ENCODE data around the gene SFXN5.

Gene SFXN5

DNA sequence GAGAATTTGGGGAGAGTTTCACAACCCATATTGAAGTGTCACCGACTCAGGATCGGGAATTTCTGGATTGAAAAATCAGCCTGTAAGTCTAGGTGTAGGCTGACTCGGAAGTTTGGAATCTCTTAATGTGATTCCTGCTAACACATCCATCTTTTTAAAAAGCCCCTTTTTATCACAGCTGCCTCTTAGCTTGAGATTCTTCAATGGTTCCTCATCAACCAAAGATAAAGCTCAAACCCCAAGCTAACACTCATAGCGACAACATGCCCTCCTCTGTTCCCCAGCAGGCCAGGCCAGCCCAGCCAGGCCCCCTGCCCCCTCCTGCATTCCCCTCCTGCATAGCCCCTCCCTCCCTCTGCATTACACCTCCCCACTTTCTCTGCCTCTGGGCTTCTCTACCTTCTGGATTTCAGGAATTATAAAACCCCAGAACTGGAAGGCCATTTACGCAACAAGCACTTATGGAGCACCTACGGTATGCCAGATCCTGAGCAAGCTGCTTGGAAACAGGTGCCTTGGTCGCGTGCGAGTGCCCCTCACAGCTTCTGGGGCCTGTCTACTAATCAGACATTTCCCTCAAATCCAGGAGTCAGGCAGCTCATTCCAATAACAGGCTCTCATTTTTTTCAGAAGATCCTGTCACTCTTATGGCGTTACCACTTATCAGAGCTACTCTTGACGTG, 90.8 kb downstream of the SFXN5 start:
- DNase-seq (ENCODE audit: low read depth in 4 of 4, low spot score in 1 of 4): no peak

DNA sequence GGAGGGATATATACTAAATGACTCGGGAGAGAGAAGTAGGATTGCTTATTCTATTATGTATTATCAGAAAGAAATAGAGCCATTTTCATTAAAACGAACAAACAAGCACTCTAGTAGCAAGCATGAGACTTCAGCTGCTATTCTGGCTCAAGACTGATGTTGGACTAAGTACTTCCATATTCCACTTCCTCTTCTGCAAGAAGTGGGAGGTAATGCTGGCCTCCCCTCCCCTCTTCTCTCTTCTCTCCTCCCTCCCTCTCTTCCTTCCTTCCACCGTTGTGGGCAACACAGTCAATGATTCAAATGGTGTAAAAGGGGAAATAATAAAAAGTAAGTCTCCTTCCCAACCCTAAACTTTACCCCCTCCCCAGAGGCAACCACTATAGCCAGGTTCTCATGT, 91.6 kb downstream of the SFXN5 start:
- DNase-seq (ENCODE audit: low read depth in 4 of 4, low spot score in 1 of 4): no peak

DNA sequence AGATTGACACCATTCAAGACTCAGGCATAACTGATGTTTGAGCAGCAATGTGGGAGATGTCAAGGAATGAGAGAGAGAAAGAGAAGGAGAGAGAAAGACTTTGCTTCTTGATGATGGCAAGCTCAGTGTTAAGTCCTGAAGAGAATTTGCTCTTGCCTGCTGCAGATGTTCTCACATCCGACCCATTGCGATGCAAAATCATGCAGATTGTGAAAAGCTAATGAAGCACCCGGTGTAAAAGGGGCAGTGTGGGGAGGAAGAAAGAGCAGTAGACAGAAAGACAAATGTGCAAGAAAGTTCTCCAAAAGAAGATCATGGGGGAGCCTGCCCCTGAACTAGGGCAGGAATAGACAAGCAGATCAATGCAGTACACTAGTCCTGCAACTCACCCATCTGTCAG, 96.5 kb downstream of the SFXN5 start:
- no peak for DNase-seq (ENCODE audit: low read depth in 4 of 4, low spot score in 1 of 4)

DNA sequence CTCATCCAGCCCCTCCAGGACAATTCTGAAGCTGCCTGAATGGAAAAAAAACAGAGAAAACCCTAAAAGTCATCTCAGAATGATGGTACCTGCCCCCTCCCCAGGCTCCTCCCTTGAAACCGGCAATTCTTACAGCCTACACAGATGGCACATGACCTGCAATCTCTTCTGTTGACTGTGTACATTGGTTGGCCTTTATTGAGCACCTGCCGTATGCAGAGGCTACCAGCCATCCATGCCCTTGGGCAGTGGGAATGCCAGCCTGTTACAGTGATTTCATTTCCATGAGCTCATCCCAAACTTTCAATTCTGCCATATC, 97.1 kb downstream of the SFXN5 start:
- no peak for DNase-seq (ENCODE audit: low read depth in 4 of 4, low spot score in 1 of 4)

DNA sequence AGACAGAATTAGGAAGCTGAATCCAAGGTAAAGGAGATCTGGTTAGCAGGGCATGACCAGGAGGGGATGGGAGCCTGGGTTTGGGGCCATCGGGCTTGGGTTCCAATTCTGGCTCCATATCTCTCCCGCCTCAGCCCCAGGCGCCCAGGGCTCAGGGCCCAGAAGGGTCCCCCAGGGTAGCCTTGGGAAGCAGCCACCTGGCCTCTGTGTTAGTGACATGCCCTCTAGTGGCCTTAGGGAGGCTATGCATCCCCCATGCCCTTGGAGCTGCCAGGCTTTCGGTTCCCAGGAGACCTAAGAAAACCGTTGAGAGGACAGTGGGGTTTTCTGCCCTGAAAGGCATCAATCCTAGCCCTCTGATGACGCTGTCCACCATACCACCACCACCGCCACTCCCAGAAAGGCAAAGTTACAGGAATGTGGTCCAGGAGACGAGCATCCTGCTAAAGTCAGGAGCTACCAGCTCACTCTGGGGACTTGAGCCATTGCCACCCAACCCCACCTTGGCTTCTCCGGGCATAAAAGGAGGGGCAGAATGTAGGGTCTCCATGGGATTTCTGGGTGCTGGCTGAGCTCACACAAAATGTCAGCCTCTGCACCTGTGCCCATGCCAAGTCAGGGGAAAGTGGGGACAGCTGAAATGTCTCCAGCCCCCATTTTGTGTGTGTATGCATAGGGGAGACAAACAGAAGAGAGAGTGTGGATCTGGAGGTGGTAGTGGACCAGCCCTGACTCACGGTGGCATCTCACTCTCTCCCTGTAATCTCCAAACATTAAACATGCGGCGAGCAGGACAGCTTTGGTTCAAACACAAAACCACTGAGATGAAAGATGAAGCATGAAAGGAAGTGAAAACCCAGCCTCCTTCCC, 97.7 kb downstream of the SFXN5 start:
- peak in 3 of 4 experiments; percentile 7 to 13 (median 12) for DNase-seq (ENCODE audit: low read depth in 4 of 4, low spot score in 1 of 4)

DNA sequence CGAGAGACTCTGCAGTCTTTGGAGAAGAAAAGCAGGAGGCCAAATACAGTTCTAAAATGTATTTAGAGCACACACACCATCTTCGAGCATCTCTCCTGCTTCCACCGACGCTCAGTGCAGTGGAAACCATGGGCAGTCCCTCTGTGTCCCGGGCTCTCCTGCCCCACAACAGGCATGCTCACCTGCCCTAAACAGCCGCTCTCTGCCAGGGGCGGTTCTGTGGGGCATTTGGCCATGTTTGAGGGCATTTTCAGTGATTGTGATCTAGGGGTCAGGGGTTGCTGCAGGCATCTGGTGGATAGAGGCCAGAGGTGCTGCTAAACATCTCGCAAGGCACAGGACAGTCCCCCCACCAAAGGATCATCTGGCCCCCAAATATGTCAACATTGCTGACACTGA, 98.4 kb downstream of the SFXN5 start:
- DNase-seq (ENCODE audit: low read depth in 4 of 4, low spot score in 1 of 4): no peak

DNA sequence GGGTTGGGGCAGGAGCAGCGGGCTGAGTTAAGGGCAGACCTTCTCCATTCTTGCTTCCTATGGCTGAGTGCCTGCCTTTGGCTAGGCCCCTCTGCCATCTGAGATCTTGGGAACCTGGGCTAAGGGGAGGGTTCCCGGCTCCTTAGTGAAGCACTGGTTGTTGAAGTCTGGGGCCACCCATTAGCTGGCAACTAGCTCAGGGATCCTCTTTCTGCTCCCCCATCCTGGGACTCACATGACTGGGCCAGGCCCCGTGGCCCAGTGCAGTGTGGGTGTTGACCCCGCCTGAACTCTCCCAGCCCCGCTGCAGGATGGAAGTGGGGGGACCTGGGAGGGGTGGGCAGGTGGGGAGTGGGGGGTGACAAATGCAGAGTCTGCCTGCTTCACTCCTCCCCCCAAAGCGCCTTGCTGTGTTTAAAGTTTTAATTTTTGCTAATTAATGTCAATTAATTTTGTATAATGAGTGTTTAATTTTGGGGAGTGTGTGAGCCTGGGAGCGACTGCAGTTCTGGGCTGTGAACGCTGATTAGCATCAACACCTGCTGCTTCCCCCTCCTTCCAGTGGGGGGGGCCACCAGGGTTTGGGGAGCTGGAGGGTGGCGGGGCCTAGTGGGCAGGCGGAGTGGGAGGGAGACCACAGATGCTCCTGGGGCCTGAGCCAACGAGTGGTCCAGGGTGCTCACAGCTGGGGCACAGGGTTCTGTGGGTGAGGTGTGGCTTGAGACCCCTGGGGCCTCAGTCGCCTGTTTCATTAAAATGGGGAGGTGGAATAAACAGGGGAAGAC, 99.0 kb downstream of the SFXN5 start:
- DNase-seq (ENCODE audit: low read depth in 4 of 4, low spot score in 1 of 4): no peak

DNA sequence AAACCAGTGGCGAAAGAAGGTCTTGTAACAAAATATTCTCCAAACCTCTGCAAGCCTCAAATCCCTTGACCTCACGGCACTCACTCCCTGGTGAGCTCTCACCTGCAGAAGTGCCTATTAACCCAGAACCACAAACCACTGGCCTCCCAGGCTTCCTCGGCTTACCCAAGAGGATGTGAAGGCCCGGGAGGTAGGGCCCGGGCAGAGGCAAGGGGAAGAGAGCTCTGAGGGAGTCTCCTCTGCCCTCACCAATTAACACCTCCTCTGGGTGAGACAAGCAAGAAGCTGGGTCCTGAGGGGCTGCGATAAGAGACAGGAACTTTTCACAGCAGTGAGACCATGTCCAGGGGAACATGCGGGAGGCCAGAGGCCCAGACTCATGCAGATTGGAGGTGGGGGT, 100.5 kb downstream of the SFXN5 start:
- DNase-seq (ENCODE audit: low read depth in 4 of 4, low spot score in 1 of 4): no peak

DNA sequence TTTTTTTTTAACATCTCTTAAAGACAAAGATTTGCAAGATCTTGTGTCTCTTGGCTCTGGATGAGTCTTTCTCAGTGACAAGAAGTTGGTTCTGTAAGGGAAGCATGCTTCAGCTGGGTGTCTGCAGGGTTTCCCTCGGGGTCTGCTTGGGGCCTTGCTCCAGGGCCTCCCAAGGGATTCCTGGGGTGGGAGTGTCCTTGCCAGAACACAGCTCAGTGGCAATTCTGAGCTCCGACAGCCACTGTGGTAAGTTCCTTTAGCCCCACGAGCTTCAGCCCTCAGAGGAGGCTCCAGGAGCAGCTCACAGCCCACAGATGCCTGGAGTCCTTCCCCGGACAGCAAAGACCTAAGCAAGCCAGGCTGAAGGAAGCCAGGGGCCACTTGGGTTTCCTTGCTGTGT, 101.8 kb downstream of the SFXN5 start:
- DNase-seq (ENCODE audit: low read depth in 4 of 4, low spot score in 1 of 4): no peak

DNA sequence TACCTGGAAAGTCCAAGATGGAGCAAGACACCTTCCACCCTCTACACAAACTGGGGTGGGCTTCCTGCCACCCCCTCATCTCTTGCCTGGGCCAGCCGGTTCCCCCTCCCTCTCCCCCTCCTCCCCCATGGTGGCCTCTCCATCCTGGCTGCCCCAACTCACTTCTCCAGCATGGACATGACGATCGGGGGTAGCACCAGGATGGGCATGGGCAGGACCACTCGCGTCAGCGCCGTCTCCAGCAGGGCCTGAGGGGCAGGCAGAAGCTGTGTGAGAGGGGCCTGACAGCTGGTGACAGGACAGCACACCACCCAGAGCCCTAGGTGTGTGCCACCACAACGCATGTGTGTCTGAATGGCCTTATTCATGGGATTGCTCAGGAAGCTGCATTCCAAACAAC, 103.2 kb downstream of the SFXN5 start:
- no peak for DNase-seq (ENCODE audit: low read depth in 4 of 4, low spot score in 1 of 4)

DNA sequence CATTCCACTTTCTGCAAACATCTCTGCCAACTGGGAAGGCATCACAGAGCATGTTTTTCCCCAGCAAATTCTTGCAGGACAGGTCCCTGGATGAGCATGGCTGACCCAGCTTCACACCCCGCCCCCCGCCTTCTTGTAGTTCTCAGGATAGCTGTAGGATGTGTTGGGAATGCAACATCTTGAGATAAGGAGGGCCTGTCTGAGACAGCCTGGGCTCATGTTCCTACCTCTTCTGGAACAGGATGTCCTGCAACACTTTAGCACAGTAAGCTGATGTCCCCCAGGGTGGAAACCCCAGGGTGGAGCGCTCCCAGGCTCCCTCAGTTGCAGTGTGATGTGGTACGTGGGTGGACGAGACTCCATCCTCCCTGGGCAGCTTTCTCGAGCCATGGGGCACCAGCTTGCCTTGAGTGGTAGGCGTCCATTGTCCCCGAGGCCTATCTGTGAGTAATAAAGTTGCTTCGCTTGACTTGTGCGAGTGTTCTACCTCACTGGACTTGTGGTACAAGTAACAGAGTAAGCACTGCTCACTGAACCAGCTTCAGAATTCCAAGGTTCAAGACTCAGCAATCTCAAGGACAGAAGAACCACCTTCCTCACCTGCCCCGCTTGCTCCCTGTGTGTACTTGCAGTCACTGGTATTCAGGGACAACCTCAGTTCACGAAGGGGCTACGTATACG, 105.6 kb downstream of the SFXN5 start:
- DNase-seq (ENCODE audit: low read depth in 4 of 4, low spot score in 1 of 4): no peak

DNA sequence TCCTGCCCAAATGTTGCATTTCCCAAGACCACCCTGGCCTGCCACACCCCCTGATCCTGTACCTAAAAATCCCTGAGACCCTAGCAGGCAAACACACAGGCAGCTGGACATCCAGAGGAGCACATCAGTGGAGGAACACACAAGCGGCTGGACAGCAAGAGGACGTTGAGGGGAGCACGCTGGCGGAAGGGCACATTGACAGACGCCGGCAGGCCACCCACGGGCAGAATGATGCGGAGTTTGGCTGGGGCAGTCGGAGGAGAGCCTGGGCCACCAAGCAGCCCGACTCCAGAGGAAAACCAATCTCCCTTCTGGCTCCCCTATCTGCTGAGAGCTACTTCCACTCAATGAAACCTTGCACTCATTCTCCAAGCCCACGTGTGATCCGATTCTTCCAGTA, 106.5 kb downstream of the SFXN5 start:
- no peak for DNase-seq (ENCODE audit: low read depth in 4 of 4, low spot score in 1 of 4)

DNA sequence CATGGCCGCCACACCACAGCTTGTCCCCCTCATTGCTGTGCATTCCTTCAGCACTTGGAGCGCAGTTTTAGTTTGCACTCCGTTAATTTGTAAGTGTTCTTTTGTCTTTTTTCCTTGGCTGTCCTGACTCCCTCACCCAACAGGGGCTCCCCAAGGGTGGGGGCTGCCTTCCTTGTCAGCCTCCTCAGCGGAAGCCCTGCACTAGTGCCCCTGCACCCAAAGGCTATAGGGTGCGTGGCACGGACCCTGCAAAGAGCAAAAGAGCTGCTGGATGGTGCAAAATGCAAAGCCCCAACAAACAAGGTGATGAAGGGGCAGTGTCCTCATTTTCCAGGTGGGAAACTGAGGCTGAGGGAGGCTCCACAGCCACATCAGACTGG, 107.4 kb downstream of the SFXN5 start:
- no peak for DNase-seq (ENCODE audit: low read depth in 4 of 4, low spot score in 1 of 4)

DNA sequence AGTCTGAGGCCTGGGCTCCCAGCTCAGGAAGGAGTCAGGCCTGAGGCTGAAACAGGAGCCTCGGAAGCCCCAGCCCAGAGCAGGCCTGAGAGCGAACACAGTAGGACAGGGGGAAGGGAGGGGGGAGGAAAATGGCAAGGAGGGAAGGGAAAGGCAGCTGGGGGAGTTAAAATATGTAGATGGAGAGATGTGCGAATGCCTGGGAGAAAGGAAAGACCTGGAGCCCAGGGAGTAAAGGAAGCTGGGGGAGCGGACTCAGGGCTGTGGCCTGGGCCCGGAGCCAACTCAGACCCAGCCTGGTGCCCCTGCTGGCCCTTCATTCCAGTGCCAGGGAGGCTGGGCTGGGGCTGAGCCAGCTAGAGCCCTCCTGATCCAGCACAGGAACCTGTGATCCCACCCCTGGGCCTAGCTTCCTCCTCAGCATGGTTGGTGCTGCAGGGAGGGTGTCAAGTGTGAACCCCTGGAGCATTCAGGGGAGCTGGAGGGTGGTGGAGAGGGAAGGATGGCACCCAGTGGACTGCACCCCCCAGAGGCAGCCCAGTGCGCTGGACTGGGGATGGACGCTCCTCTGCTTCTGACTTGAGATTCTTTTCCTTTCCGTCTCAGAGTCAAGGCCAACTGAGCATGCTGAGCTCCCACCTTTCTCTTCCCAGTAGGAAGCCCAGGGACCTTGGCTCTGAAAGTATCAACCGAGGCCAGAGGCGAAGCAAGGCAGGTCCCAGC, 107.9 kb downstream of the SFXN5 start:
- DNase-seq (ENCODE audit: low read depth in 4 of 4, low spot score in 1 of 4): no peak

DNA sequence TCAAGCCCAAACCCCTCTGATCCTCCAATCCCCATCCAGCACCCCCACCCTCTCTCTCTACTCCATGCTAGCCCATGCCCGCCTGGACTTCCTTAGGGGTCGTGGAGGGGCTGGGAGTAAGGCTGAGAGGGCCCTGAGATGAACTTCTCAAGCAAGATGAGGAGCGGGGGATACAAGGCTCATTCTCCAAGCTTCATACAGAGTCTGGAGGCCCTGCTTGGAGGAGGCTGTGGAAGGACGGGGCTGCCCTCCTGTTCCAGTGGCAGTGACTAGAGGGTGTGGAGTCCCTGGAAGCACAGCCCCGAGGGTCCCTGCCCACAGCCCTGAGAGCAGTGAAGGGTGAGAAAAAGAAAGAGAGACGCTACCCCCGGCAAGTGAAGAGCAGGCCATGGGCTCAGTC, 108.6 kb downstream of the SFXN5 start:
- no peak for DNase-seq (ENCODE audit: low read depth in 4 of 4, low spot score in 1 of 4)

DNA sequence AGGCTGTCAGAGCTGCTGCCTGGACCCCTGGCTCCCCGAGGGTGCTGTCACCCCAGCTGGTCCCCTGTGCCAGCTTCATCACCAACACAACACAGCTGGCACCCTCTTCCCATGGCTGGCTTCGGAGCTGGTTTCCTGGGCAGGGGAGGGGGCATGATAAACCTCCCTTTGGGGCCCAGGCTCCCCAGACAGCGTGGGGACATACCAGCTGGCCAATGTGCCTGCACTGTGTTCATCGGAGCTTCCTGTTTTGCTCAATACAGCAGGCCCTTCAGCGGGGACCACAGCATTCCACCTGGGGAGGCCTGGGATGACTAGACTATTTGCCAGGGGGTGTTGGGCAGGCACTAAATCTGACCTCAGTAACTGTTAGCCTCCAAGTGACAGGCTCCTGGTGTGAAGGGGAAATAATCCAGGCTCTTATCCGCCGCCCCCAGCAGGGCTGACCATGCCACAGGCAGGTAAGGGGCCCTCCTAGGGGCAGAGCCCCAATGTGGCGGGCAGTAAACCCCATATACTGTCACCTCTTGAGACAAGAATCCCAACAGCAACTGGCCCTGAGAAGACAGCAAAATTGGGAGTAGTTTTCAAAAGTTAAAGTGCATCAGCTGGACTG, 109.6 kb downstream of the SFXN5 start:
- no peak for DNase-seq (ENCODE audit: low read depth in 4 of 4, low spot score in 1 of 4)

DNA sequence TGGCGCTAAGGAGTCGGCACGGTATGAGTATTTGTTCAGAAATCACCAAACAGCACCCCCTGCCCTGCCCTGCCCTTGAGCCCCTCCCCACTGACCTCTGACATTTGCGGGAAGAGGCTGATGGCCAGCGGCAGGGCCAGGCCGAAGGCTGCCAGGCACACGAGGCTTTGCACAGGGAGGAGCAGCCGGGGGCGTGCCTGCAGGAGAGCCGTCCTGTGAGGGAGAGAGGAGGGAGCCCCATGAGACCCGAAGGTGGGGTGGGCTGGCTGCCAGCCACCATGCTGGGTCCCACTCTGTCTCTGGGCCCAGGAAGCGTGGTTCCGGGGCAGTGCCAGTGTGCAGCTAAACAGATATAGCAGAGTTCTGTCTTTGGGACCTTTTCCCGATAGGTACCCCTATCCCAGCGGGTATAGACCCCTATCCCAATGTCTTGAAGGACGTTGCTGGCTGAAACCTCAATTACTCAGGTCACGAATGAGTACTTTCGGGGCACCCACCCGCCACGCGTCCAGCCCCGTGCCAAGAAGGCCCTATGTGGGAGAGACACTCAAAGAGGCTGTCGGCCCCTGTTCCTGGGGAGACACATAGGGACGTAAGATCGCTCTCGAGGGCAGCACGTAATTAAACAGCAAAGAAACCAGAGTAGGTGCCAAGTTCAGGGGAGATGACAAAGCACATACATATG, 110.3 kb downstream of the SFXN5 start:
- DNase-seq (ENCODE audit: low read depth in 4 of 4, low spot score in 1 of 4): no peak

DNA sequence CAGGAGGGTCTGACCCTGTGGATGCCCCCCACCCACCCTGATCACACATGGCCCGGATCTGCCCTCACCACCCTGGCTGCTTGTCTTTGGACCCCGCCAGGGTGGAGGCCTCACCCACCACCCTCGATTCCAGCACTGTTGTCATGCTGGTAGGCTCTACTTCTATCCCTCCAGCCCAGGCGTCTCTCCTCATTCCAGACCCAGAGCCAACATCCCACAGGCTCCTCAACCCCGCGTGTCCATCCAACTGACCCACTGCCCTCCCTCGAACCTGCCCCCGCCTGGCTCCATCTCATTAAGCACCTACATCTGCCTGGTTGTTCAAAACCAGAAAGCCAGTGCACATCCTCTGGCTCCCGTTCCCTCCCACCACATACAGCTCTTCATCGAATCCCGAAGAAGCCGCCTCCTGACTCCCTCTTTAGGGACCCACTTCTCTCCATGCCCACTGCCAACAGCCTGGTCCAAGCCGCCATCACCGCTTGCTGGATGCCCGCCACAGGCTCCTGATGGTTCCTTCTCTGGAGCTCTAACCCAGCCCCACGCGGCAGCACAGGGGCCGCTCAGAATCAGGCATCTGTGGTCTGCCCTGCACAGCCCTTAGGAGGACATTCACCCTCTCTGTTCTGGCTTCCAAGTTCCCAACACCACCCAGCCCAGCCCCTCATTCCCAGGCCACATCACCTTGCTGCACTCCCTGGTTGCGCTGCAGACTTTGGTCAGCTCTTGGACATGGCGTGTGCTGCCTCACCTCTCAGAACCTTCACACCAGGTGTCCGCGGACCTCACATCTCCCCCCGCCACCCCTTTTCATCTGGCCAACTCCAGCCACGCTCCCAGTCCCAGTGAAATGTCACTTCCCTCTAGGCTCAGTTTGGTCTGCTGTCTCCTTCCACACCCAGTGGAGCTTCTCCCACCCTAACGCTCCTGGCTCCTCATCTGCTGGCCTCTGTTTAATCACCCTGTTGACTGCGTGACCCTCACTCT, 111.2 kb downstream of the SFXN5 start:
- no peak for DNase-seq (ENCODE audit: low read depth in 4 of 4, low spot score in 1 of 4)

DNA sequence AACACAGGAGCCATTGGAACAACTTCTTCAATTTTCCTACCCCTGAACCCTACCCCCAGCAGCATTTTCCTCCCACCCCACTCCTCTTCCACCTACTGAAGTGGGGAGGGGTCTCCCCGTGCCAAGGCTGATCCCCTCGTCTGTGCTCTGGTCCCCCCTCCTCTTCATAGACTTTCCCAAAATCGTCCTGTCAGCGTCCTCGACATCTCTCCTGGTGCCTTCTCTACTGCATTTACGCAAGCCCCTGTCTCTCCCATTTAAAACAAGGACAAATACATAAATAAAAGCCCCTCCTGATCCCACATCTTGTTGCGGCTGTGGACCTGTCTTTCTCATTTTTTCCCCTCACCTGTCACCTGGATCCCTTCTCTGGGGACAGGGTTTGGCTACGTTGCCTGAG, 112.0 kb downstream of the SFXN5 start:
- no peak for DNase-seq (ENCODE audit: low read depth in 4 of 4, low spot score in 1 of 4)
